Measurements from ENCODE around the gene AGXT.
"Not testable (repeated sequence)": the region's sequence is repeated elsewhere in the genome, so short reads cannot be mapped to it uniquely, and the experiment has no call there.

Gene AGXT

GRCh38 chr2:240840435-240841060 is 28.1 kb upstream of the AGXT start:
- no peak for DNase-seq (ENCODE audit: low read depth in 2 of 2)

DNA sequence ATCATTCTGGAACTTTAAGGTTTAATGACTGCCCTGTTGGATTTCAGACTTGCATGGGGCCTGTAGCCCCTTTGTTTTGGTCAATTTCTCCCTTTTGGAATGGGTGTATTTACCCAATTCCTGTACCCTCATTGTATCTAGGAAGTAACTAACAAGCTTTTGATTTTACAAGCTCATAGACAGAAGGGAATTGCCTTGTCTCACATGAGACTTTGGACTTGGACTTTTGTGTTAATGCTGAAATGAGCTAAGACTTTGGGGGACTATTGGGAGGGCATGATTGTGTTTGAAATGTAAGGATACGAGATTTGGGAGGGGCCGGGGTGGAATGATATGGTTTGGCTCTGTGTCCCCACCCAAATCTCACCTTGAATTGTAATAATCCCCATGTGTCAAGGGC is 22.3 kb upstream of the AGXT start:
- not testable (repeated sequence) for DNase-seq (ENCODE audit: low read depth in 2 of 2)

DNA sequence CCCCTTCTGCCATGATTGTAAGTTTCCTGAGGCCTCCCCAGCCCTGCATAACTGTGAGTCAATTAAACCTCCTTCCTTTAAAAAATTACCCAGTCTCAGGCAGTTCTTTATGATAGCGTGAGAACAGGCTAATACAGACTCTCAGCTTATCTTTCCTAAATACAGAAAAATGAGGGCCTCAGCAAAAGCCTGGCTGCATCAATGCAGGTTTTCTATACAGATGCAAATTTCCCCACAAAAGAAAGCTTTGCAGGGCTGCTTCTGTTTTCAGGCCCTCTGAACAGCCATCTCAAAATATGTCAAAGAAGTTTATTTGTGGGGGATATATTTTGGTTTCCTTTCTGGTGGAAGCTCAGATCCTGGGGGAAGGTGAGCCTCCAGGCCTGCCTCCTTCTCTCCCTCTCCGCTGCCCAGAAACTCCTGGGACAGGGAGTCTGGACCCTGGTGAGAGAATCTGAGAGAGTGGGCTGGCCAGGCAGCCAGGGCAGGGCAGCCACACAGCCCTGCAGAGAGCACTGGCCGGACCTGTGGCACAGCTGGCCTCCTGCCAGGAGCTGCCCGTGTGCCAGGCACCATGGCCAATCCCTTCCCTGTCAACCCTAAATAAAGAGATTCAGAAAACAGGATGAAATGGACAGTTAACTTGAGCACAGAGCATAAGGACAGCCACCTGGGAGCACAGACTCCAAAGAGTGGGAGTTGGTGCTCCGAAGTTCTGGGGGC is 21.6 kb upstream of the AGXT start:
- no peak for DNase-seq (ENCODE audit: low read depth in 2 of 2)

- DNase-seq (ENCODE audit: low read depth in 2 of 2), result no peak
These were observed 20.8 kb upstream of the AGXT start for GRCh38 chr2:240847817-240848216.

DNA sequence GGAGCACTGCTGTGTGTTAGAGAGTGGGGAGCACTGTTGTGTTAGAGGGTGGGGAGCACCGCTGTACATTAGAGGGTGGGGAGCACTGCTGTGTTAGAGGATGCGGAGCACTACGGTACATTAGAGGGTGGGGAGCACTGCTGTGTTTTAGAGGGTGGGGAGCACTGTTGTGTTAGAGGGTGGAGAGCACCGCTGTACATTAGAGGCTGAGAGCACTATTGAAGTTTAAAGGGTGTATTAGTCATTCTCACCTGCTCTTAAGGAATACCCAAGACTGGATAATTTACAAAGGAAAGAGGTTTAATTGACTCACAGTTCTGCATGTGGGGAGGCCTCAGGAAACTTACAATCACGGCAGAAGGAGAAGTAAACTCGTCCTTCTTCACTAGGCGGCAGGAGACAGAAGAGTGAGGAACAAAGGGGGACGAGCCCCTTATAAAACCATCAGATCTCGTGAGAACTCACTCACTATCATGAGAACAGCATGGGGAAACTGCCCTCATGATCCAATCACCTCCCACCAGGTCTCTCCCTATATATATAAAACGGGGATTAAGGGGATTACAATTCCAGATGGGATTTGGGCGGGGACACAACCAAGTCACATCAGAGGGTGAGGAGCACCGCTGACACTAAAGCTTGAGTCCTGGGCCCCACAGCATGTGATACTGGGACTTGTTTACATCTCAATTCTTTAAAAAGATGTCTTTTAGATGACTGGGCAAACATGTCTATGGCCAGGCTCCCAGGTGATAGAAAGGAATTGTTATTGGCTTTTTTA is 19.5 kb upstream of the AGXT start:
- DNase-seq (ENCODE audit: low read depth in 2 of 2), result no peak

GRCh38 chr2:240850026-240850425 is 18.6 kb upstream of the AGXT start:
- no peak for DNase-seq (ENCODE audit: low read depth in 2 of 2)

DNA sequence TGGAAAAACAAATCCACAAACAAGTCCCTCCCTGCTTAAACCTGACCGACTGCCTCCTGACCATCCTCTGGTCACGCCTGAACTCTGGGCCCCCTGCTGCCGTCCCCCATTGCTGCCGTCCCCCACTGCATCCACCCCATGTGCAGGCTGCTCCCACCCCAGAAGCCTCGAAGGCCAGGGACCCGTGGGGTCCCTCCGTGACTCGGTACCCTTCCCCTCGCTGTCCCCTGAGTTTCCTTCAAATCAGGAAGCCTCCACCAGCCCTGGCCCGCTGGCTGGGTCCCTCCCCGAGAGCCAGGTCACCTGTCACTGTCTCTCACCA is 17.9 kb upstream of the AGXT start:
- DNase-seq (ENCODE audit: low read depth in 2 of 2), result no peak

GRCh38 chr2:240851078-240851991 is 17.3 kb upstream of the AGXT start:
- peak; percentile 74 to 77 for DNase-seq (ENCODE audit: low read depth in 2 of 2)

DNA sequence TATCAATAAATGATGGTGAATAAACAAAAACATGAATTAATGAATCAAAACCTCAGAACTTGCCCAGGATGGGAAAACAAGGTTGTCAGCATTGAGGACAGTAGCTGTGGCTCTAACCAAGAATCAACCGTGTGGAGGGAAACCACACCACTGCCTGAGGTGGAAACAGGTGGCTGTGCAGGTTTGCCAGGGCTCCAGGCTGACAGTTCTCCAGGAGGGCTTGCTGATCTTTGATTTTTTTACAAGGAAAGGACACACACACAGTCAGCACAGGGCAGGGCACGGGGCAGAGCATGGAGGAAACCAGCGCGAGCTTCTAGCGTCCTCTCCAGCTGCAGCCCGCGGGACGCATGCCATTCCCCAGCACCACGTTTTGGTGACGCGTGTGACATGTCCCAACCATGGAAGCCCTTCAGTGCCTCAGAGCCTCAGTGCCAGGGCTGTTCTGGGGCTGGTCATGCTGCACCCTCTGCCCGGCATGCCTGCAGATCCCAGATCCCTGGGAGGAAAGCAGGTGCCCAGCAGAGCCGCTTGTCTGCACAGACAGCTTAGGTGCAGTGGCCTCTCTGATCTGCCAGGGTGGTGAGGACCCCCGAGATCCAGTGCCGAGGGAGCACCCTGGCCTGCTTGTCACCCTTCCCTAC is 15.8 kb upstream of the AGXT start:
- DNase-seq (ENCODE audit: low read depth in 2 of 2), result no peak

DNA sequence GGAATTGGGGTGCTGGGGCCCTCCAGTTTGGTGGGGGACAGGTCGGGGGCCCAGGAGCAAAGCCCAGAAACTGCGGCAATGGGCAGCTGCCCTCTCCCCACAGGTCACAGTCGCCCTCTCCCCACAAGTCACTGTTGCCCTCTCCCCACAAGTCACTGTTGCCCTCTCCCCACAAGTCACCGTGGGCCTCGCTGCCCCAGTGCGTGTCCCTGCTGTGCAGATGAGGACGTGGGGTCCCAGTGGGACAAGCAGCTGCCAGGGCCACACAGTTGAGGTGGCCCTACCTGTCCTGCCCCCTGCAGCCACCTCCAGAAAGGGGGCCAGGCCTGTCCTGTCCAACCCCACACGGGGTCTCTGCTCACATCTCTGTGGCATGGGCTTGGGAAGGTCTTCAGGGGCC is 13.0 kb upstream of the AGXT start:
- no peak for DNase-seq (ENCODE audit: low read depth in 2 of 2)

GRCh38 chr2:240856151-240856980 is 12.3 kb upstream of the AGXT start:
- no peak for DNase-seq (ENCODE audit: low read depth in 2 of 2)

DNA sequence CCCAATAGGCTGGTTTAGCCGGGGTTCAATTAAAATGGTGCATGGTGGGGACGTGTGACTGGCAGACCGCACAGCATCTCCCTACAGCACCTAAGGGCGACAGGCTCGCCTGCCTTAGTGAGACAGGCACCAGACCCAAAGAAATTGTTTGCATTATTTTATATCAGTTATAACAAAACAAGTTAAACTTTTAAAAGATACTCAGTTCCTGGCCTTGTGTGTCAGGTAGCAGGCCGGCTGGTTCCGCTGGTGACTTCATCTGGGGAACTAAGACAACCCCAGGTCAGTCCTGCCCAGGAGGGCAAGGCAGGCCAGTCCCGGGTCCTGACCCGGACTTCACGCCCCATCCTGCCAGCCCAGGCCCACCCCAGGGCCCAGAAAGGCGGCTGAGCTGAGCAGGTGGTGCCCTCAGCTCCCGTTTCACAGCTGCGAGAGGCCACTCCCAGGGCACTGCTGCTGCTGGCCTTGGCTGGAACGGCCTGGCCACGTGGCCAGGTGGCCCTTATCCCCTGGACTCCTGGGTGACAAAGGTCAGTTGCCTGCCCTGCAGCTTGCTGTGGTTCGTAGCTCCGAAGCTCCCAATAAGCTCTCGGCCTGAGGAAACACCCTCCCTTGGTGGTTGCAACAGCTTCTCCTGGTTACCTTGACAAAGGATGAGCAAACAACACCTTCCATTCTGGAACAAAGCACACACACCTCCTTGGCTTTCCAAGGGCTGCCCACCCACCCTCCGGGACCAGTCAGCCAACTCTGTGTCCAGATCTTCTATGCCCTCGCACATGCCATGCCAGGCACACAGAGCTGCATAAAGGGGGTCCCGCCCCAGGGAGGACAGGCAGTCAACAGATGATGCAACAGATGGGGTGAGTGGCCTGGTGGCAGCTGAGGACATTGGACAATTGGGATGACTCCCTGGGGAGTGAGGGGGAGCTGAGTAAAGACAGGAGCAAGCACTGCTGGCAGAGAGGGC is 11.3 kb upstream of the AGXT start:
- DNase-seq (ENCODE audit: low read depth in 2 of 2), result no peak

- DNase-seq (ENCODE audit: low read depth in 2 of 2), result no peak
These were observed 10.3 kb upstream of the AGXT start for GRCh38 chr2:240858321-240858720.

- DNase-seq (ENCODE audit: low read depth in 2 of 2), result no peak
These were observed 9.8 kb upstream of the AGXT start for GRCh38 chr2:240858871-240859270.

DNA sequence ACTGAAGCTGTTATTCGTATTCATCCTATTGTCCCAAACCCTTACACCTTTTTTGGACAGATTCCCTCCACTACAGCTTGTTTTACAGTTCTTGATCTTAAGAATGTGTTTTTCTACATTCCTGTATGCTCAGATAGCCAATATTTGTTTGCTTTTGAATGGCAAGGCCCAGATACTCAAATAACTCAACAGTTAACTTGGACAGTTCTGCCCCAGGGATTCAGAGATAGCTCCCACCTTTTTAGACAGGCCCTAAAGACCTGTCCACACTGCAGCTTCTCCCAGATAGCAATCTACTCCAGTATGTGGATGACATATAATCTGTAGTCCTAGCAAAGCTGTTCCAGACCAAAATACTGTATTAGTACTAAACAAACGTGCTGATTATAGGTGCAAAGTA is 7.1 kb upstream of the AGXT start:
- DNase-seq (ENCODE audit: low read depth in 2 of 2), result no peak

- no peak for DNase-seq (ENCODE audit: low read depth in 2 of 2)
These were observed 4.1 kb upstream of the AGXT start for GRCh38 chr2:240864475-240864874.

DNA sequence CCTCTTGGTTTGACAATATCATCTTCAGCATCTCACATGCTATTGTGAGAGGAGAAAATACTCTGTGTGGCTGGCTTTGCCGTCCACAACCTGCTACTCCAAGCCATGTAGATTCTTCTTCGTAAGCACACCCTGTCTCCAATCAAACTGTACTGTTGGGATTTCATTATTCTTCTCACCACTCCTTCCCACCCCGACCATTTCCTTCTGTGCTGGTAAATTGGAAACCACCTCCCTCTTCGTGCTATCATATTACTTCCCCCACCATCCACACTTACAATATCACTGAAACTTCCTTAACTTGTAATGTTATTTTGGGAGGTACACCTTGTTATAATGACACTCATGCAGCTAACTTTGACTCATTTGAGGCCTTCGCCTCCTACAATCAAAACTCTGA is 3.2 kb upstream of the AGXT start:
- DNase-seq (ENCODE audit: low read depth in 2 of 2), result no peak

GRCh38 chr2:240869109-240869955 is 708 bp downstream of the AGXT start:
- no peak for DNase-seq (ENCODE audit: low read depth in 2 of 2)
